Measurements from ENCODE around the gene BCL2A1.
"Not testable (repeated sequence)": the region's sequence is repeated elsewhere in the genome, so short reads cannot be mapped to it uniquely, and the experiment has no call there.

The BCL2A1 gene

GRCh38 chr15:79919749-79920511, 51.1 kb downstream of the BCL2A1 start:
- no peak for DNase-seq

- no peak for DNase-seq
Measured at GRCh38 chr15:79919090-79919748, 51.8 kb downstream of the BCL2A1 start.

GRCh38 chr15:79918278-79918677, 52.7 kb downstream of the BCL2A1 start:
- no peak for DNase-seq

GRCh38 chr15:79916502-79917132, 54.4 kb downstream of the BCL2A1 start:
- DNase-seq = no peak

- not testable (repeated sequence) for DNase-seq
Measured at GRCh38 chr15:79915776-79916501, 55.1 kb downstream of the BCL2A1 start.

GRCh38 chr15:79914728-79915127, 56.3 kb downstream of the BCL2A1 start:
- DNase-seq = no peak

Measured in NCI-H2029 (cell line).